Erythroblast (primary cell): ENCODE measurements around the gene MGAM2.

ENCODE experiments used
- GATA1 ChIP-seq: IDR thresholded peaks from 2 replicates; pipeline ENCODE4 v1.6.1; 2011; ENCODE audit warnings: low read depth, mild to moderate bottlenecking, control low read depth, low read length, moderate library complexity
- POLR2A ChIP-seq: IDR thresholded peaks from 2 replicates; pipeline ENCODE4 v1.6.1; 2011; ENCODE audit warnings: mild to moderate bottlenecking, low read length

- TF ChIP-seq POLR2A (no peak), GATA1 (no peak)
Measured at GRCh38 chr7:142098004-142098403, 13.5 kb upstream of the MGAM2 start.
